Panc1 (cell line): ENCODE measurements around the gene RPF1. TPM values are rescaled to one million over a fixed set of nuclear protein-coding genes. Genes with fewer than 3 reads are reported as not detected.

Experiments
- ATAC-seq: fragments of 200-7000 bp; cut with Tn5 transposase; 2 replicates; pipeline ENCODE4 v1.9.1; 2020; ENCODE audit warnings: mild to moderate bottlenecking, moderate library complexity
- BruUV-seq: library from RNA; stranded (reverse); fragments of 400-500 nt; replicated peaks from 2 replicates; lab custom pipeline; 2021; lab: Mats Ljungman, UMichigan
- CTCF ChIA-PET: fragments of 300-600 bp; sonication (Branson Sonifier 250); formaldehyde crosslinking; loops from one replicate; lab custom pipeline; 2022; ENCODE audit warnings: antibody characterized with exemption; lab: Charles Lee
- POLR2A ChIA-PET: fragments of 300-600 bp; sonication (Branson Sonifier 250); formaldehyde crosslinking; loops from one replicate; lab custom pipeline; 2022; ENCODE audit warnings: antibody characterized with exemption; lab: Charles Lee
- DNase-seq: peaks from one replicate; pipeline ENCODE4 v3.0.0-alpha.2; 2010; ENCODE audit warnings: low read depth, low spot score
- H3K27ac ChIP-seq: 2 replicates; pipeline ENCODE4 v1.5.1; 2011; ENCODE audit warnings: mild to moderate bottlenecking, low read length, inconsistent platforms
- H3K27me3 ChIP-seq: fragments of 200-500 bp; sonication (Bioruptor generic); 2 replicates; pipeline ENCODE4 v1.6.0; 2014; ENCODE audit warnings: low read length, inconsistent platforms; ENCODE audit not compliant: control insufficient read depth, insufficient read depth
- H3K36me3 ChIP-seq: fragments of 200-500 bp; sonication (Bioruptor generic); 2 replicates; pipeline ENCODE4 v1.5.1; 2014; ENCODE audit warnings: inconsistent platforms, mild to moderate bottlenecking, low read length, moderate library complexity; ENCODE audit not compliant: control insufficient read depth, insufficient read depth
- H3K4me1 ChIP-seq: 2 replicates; pipeline ENCODE4 v1.5.1; 2011; ENCODE audit warnings: inconsistent platforms, mild to moderate bottlenecking, low read length, moderate library complexity; ENCODE audit not compliant: control insufficient read depth, insufficient read depth
- H3K4me3 ChIP-seq, 2 experiments: 2 replicates each; pipeline ENCODE4 v1.5.1; 2011 to 2012; ENCODE audit warnings: low read depth in 2 of 2, low read length in 2 of 2, mild to moderate bottlenecking in 2 of 2, inconsistent platforms in 1 of 2, moderate library complexity in 1 of 2
- H3K9me3 ChIP-seq: fragments of 200-500 bp; sonication (Bioruptor generic); 2 replicates; pipeline ENCODE4 v1.5.1; 2014; ENCODE audit warnings: low read depth, mild to moderate bottlenecking, inconsistent platforms, low read length, moderate library complexity; ENCODE audit not compliant: control insufficient read depth, insufficient read depth
- POLR2AphosphoS5 ChIP-seq: IDR thresholded peaks from 2 replicates; pipeline ENCODE4 v1.6.1; 2012; ENCODE audit warnings: mild to moderate bottlenecking, low read depth, low read length, moderate library complexity
- SIN3A ChIP-seq: IDR thresholded peaks from 2 replicates; pipeline ENCODE4 v1.6.1; 2012; ENCODE audit warnings: low read depth, mild to moderate bottlenecking, low read length, moderate library complexity, borderline replicate concordance; ENCODE audit not compliant: insufficient read depth
- TCF7L2 ChIP-seq: IDR thresholded peaks from 2 replicates; pipeline ENCODE4 v1.6.1; 2011; ENCODE audit warnings: mild to moderate bottlenecking, low read depth, low read length, inconsistent platforms
- in situ Hi-C: cut with HindIII; loops from 2 replicates; pipeline ENCODE4 v1.10.0; 2016; ENCODE audit warnings: low sequenced_read_pairs, low pct_unique_long_range_greater_than_20kb
- intact Hi-C: fragments of 100-400 bp; cut with micrococcal nuclease; formaldehyde crosslinking; loops from one replicate; pipeline ENCODE4 v1.10.0; 2022; ENCODE audit not compliant: unreplicated experiment
- total RNA-seq: library from RNA; stranded (reverse); gene quantifications from one replicate; pipeline ENCODE4 v1.2.1, GENCODE V29; 2021; ENCODE audit not compliant: unreplicated experiment
- TF ChIP-seq, protein P1 (sequence below): fragments of 450-650 bp; IDR thresholded peaks from 2 replicates; pipeline ENCODE4 v1.5.1; 2017; ENCODE audit warnings: mild to moderate bottlenecking
- TF ChIP-seq, protein P2 (sequence below), 2 experiments: IDR thresholded peaks; 2 replicates each; pipeline ENCODE4 v1.6.1; 2011 to 2012; ENCODE audit warnings: low read depth in 2 of 2, control low read depth in 1 of 2, low read length in 1 of 2, mild to moderate bottlenecking in 1 of 2, moderate library complexity in 1 of 2; ENCODE audit not compliant: insufficient read depth in 1 of 2

The RPF1 gene
- total RNA-seq, 1 experiment from 2014 or later = 73.0 TPM

DNA sequence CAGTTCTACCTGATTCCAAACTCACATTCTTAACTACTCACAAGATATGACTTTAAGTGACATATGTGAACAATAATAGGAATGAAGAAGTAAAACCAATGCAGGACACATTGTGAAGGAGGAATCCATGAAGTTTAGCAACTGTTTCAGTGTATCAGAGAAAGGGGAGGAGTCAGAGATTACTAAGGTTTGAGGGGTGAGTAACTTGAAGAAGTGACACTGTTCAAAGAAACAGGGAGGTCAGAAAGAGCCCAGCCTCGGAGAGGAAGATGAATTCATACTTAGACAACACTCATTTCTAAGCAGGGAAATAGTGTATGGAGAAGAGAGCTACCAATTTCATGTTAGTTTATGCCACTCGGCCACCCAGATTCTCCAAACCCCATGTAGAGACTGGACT lies 28.2 kb upstream of the RPF1 start:
- H3K27me3 ChIP-seq = no peaks in the 10 kb centered on the region
- BruUV-seq = no TSS peak
- no peaks in the 10 kb centered on the region for H3K4me1 ChIP-seq
- POLR2A ChIA-PET = interaction anchor here (0.7 kb wide), 1 partner anchor 940 kb away, joined by 3 read pairs; no protein-coding TSS in a partner anchor
- CTCF ChIA-PET = no interaction called here
- no peak overlapping the region for H3K27ac ChIP-seq
- no peaks in the 10 kb centered on the region for H3K36me3 ChIP-seq
- ATAC-seq (no peak; the same call in 1 of the 2 replicates), DNase-seq (no peak)
- no peaks in the 10 kb centered on the region for H3K9me3 ChIP-seq
- in situ Hi-C loops (no loop called here), intact Hi-C loops (no loop called here)
- TF ChIP-seq, protein P1, sequence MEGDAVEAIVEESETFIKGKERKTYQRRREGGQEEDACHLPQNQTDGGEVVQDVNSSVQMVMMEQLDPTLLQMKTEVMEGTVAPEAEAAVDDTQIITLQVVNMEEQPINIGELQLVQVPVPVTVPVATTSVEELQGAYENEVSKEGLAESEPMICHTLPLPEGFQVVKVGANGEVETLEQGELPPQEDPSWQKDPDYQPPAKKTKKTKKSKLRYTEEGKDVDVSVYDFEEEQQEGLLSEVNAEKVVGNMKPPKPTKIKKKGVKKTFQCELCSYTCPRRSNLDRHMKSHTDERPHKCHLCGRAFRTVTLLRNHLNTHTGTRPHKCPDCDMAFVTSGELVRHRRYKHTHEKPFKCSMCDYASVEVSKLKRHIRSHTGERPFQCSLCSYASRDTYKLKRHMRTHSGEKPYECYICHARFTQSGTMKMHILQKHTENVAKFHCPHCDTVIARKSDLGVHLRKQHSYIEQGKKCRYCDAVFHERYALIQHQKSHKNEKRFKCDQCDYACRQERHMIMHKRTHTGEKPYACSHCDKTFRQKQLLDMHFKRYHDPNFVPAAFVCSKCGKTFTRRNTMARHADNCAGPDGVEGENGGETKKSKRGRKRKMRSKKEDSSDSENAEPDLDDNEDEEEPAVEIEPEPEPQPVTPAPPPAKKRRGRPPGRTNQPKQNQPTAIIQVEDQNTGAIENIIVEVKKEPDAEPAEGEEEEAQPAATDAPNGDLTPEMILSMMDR = no peak
- TF ChIP-seq, protein P2, sequence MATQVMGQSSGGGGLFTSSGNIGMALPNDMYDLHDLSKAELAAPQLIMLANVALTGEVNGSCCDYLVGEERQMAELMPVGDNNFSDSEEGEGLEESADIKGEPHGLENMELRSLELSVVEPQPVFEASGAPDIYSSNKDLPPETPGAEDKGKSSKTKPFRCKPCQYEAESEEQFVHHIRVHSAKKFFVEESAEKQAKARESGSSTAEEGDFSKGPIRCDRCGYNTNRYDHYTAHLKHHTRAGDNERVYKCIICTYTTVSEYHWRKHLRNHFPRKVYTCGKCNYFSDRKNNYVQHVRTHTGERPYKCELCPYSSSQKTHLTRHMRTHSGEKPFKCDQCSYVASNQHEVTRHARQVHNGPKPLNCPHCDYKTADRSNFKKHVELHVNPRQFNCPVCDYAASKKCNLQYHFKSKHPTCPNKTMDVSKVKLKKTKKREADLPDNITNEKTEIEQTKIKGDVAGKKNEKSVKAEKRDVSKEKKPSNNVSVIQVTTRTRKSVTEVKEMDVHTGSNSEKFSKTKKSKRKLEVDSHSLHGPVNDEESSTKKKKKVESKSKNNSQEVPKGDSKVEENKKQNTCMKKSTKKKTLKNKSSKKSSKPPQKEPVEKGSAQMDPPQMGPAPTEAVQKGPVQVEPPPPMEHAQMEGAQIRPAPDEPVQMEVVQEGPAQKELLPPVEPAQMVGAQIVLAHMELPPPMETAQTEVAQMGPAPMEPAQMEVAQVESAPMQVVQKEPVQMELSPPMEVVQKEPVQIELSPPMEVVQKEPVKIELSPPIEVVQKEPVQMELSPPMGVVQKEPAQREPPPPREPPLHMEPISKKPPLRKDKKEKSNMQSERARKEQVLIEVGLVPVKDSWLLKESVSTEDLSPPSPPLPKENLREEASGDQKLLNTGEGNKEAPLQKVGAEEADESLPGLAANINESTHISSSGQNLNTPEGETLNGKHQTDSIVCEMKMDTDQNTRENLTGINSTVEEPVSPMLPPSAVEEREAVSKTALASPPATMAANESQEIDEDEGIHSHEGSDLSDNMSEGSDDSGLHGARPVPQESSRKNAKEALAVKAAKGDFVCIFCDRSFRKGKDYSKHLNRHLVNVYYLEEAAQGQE (IDR thresholded peaks at IDR 0.05; ENCODE audit: insufficient read depth in 1 of 2, low read depth in 2 of 2, low read length in 1 of 2) = no peak
- TF ChIP-seq TCF7L2 = no peak
- TF ChIP-seq SIN3A = no peak
- no peak for TF ChIP-seq POLR2AphosphoS5
- no peak overlapping the region for H3K4me3 ChIP-seq

DNA sequence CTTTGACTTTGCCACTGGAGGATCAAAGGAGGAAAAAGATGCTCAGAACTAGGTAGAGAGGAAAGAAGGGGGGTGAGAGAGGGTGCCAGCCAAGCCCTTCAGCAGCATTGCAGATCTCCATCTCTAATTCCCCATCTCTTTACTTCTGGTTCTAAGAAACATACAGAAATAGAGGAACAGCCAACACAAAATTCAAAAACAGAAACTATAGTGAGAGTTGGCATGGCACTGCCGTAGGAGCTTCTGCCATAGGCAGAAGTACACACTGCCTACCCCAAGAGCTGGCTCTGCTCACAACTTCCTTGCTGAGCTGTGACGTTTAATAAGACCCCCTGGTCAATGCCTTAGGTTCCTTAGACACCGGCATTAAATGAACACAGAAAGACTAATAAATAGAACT lies 26.6 kb upstream of the RPF1 start:
- POLR2A ChIA-PET = interaction anchor here (1.0 kb wide), 1 partner anchor 43 kb away, joined by 3 read pairs; no protein-coding TSS in a partner anchor
- in situ Hi-C loops = no loop called here
- peaks cover 2% of the 10 kb centered on the region; the same call in 1 of the 2 replicates for H3K27me3 ChIP-seq
- CTCF ChIA-PET = interaction anchor here (1.0 kb wide), 1 partner anchor 19 kb away, joined by 3 read pairs; no protein-coding TSS in a partner anchor
- H3K4me3 ChIP-seq = no peak overlapping the region
- no peak for ATAC-seq
- intact Hi-C loops = no loop called here
- TF ChIP-seq POLR2AphosphoS5 (no peak), SIN3A (no peak), TCF7L2 (no peak)
- TF ChIP-seq, protein P1 = no peak
- TF ChIP-seq, protein P2 (IDR thresholded peaks at IDR 0.05; ENCODE audit: insufficient read depth in 1 of 2, low read depth in 2 of 2, low read length in 1 of 2) = no peak
- H3K4me1 ChIP-seq = no peaks in the 10 kb centered on the region
- no peaks in the 10 kb centered on the region for H3K36me3 ChIP-seq
- no peak overlapping the region for H3K27ac ChIP-seq
- no TSS peak for BruUV-seq
- H3K9me3 ChIP-seq = no peaks in the 10 kb centered on the region
- DNase-seq = no peak
